WTC11 (cell line): Measurements from ENCODE around the gene RPL26. TPM values are rescaled to one million over a fixed set of nuclear protein-coding genes. Genes with fewer than 3 reads are reported as not detected.

Experiments
- ATAC-seq: fragments of 200-7000 bp; cut with Tn5 transposase; 2 replicates; pipeline ENCODE4 v1.10.0; 2021; ENCODE audit warnings: mild to moderate bottlenecking, moderate library complexity
- CTCF ChIA-PET: fragments of 300-600 bp; sonication (Branson Sonifier 250); formaldehyde crosslinking; loops from one replicate; lab custom pipeline; 2021; ENCODE audit warnings: antibody characterized with exemption; lab: Charles Lee
- POLR2A ChIA-PET: fragments of 350-600 bp; sonication (Branson Sonifier 250); formaldehyde crosslinking; loops from one replicate; lab custom pipeline; 2021; ENCODE audit warnings: antibody characterized with exemption; lab: Charles Lee
- DNase-seq: peaks from one replicate; pipeline ENCODE4 v3.0.0; 2021; ENCODE audit warnings: low spot score
- H3K27ac Mint-ChIP-seq: 2 replicates; pipeline ENCODE4 v1.8.0; 2021; ENCODE audit warnings: mixed read lengths
- H3K27me3 Mint-ChIP-seq: 2 replicates; pipeline ENCODE4 v1.8.0; 2021; ENCODE audit warnings: low read depth, mild to moderate bottlenecking, moderate library complexity, mixed read lengths
- H3K36me3 Mint-ChIP-seq: 2 replicates; pipeline ENCODE4 v1.8.0; 2021; ENCODE audit warnings: mixed read lengths
- H3K4me1 Mint-ChIP-seq: 2 replicates; pipeline ENCODE4 v1.8.0; 2022; ENCODE audit warnings: mixed read lengths
- H3K4me3 Mint-ChIP-seq: 2 replicates; pipeline ENCODE4 v1.8.0; 2021; ENCODE audit warnings: mild to moderate bottlenecking, moderate library complexity, mixed read lengths
- H3K9me3 Mint-ChIP-seq: 2 replicates; pipeline ENCODE4 v1.8.0; 2021; ENCODE audit warnings: mixed read lengths
- ATF2 ChIP-seq: sonication (generic); formaldehyde crosslinking; IDR thresholded peaks from 2 replicates; pipeline ENCODE4 v1.8.1; 2022; ENCODE audit warnings: low read depth, missing genetic modification reagents, borderline replicate concordance
- ETV6 ChIP-seq: sonication (generic); formaldehyde crosslinking; IDR thresholded peaks from 2 replicates; pipeline ENCODE4 v1.8.1; 2022; ENCODE audit warnings: mild to moderate bottlenecking, missing genetic modification reagents
- FOXP1 ChIP-seq: sonication (generic); formaldehyde crosslinking; IDR thresholded peaks from 2 replicates; pipeline ENCODE4 v1.8.0; 2022; ENCODE audit warnings: missing genetic modification reagents, mild to moderate bottlenecking, moderate library complexity, borderline replicate concordance
- FOXP4 ChIP-seq: sonication (generic); formaldehyde crosslinking; IDR thresholded peaks from 2 replicates; pipeline ENCODE4 v1.8.0; 2022; ENCODE audit warnings: mild to moderate bottlenecking, missing genetic modification reagents
- IRF1 ChIP-seq: sonication (generic); formaldehyde crosslinking; IDR thresholded peaks from 2 replicates; pipeline ENCODE4 v1.8.0; 2023; ENCODE audit warnings: missing genetic modification reagents
- MYBL2 ChIP-seq: sonication (generic); formaldehyde crosslinking; IDR thresholded peaks from 2 replicates; pipeline ENCODE4 v1.8.1; 2023; ENCODE audit warnings: mild to moderate bottlenecking, moderate library complexity, missing genetic modification reagents
- NR2C2 ChIP-seq: sonication (generic); formaldehyde crosslinking; IDR thresholded peaks from 2 replicates; pipeline ENCODE4 v1.8.0; 2022; ENCODE audit warnings: mild to moderate bottlenecking, missing genetic modification reagents
- PREB ChIP-seq: sonication (generic); formaldehyde crosslinking; IDR thresholded peaks from 2 replicates; pipeline ENCODE4 v1.8.1; 2022; ENCODE audit warnings: mild to moderate bottlenecking, missing genetic modification reagents, moderate library complexity, borderline replicate concordance
- STAT6 ChIP-seq: sonication (generic); formaldehyde crosslinking; conservative IDR thresholded peaks from 2 replicates; pipeline ENCODE4 v1.8.1; 2023; ENCODE audit warnings: mild to moderate bottlenecking, low read depth, missing genetic modification reagents, moderate library complexity
- TP53 ChIP-seq: sonication (generic); formaldehyde crosslinking; IDR thresholded peaks from 2 replicates; pipeline ENCODE4 v1.8.1; 2023; ENCODE audit warnings: mild to moderate bottlenecking, missing genetic modification reagents
- ZBTB21 ChIP-seq: sonication (generic); formaldehyde crosslinking; IDR thresholded peaks from 2 replicates; pipeline ENCODE4 v1.8.1; 2023; ENCODE audit warnings: mild to moderate bottlenecking, missing genetic modification reagents, borderline replicate concordance
- ZNF317 ChIP-seq: sonication (generic); formaldehyde crosslinking; IDR thresholded peaks from 2 replicates; pipeline ENCODE4 v1.8.1; 2023; ENCODE audit warnings: low read depth, mild to moderate bottlenecking, moderate library complexity, missing genetic modification reagents, borderline replicate concordance
- ZNF425 ChIP-seq: fragments of 250-450 bp; sonication (Bioruptor Pico); conservative IDR thresholded peaks from 2 replicates; pipeline ENCODE4 v1.9.0; 2021; ENCODE audit warnings: mild to moderate bottlenecking
- ZNF671 ChIP-seq: fragments of 250-450 bp; sonication (Bioruptor Pico); IDR thresholded peaks from 2 replicates; pipeline ENCODE4 v1.8.0; 2021; ENCODE audit warnings: mild to moderate bottlenecking
- total RNA-seq: library from RNA; stranded (reverse); gene quantifications from 3 replicates; pipeline ENCODE4 v1.2.3, GENCODE V29; 2021

The RPL26 gene
- total RNA-seq, 1 experiment from 2014 or later: 1,825 TPM

GRCh38 chr17:8371786-8372185 lies 11.2 kb downstream of the RPL26 start (continued):
- TF ChIP-seq FOXP4: no peak
- no peak for TF ChIP-seq ATF2 (CRISPR knock-in tag)
- TF ChIP-seq IRF1: no peak
- TF ChIP-seq ETV6 (CRISPR knock-in tag): no peak
- no peak for TF ChIP-seq MYBL2 (CRISPR knock-in tag)
- no peak for TF ChIP-seq PREB (CRISPR knock-in tag)

GRCh38 chr17:8369944-8370343 lies 13.0 kb downstream of the RPL26 start:
- CTCF ChIA-PET: no interaction called here
- no peaks in the 10 kb centered on the region for H3K4me1 Mint-ChIP-seq
- TF ChIP-seq ZBTB21 (CRISPR knock-in tag) (no peak), TP53 (CRISPR knock-in tag) (no peak), FOXP1 (CRISPR knock-in tag) (no peak), ZNF425 (CRISPR knock-in tag) (no peak), NR2C2 (CRISPR knock-in tag) (no peak), ZNF671 (no peak), STAT6 (CRISPR knock-in tag) (no peak), ZNF317 (CRISPR knock-in tag) (no peak)
- TF ChIP-seq, all 79 proteins: peak for 0
- Mint-ChIP-seq H3K27ac (no peak overlapping the region), H3K27me3 (no peaks in the 10 kb centered on the region), H3K4me3 (no peak overlapping the region), H3K36me3 (peaks cover 36% of the 10 kb centered on the region), H3K9me3 (no peaks in the 10 kb centered on the region)
- DNase-seq: no peak
- POLR2A ChIA-PET: no interaction called here
- no peak for ATAC-seq
